ENCODE results near the gene SLC25A21.

Gene SLC25A21

GRCh38 chr14:36658123-36659009 lies 514.0 kb downstream of the SLC25A21 start:
- no peak for DNase-seq

DNA sequence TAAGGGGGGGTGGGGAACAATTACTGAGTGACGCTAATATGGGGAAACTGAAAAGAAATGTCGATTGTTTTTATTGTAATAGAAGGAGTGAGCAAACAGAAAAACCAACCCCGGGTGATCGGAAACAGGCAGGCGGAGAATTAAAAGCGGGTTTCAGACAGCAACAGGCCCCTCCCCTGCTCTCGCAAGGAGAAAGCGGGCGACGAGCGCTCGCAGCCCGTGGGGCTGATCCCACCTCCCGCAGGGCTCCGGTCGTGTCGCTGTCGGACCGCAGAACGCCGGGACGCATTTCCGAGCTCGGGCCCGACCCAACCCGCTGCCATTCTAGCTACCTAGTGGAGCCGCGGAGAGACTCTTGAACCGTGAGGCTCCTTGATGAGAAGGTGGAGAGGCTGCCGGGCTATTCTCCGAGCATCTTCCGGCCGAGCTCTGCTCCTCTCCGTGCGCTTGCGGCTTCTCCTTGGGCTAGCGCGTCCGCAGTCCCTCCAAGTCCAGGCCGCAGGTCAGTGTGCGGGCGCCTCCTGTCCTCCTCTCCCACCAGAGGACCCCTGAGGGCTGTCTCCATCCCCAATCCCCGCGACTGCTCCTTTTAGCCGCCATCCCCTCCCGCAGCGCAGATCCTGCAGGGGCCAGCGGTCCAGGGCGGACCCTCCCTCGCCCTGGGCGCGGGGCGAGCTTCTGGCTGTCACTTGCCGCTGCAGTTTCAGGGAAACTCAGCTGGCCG lies 514.8 kb downstream of the SLC25A21 start:
- DNase-seq: no peak

GRCh38 chr14:36656687-36657398 lies 515.6 kb downstream of the SLC25A21 start:
- no peak for DNase-seq

- DNase-seq: no peak
Observed at GRCh38 chr14:36655963-36656686, 516.3 kb downstream of the SLC25A21 start.

DNA sequence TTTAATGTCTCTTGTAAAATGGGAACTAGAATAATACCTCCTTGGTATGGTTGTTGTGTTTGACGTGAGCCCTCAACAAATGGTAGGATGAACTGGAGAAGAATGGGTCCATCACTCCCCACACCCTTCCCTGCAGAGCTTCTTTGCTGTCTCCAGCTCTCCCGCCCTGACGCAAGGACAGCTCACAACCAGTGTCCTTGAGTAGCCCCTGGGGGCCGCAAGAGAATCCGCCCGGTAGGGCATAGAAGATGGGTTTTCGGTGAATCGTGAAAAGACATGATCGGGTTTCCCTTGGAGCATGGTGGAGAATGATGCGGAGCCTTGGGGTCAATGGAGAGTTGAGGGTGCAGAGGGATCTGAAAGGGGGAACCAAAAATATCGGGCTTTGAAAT lies 516.8 kb downstream of the SLC25A21 start:
- no peak for DNase-seq

GRCh38 chr14:36654794-36655381 lies 517.5 kb downstream of the SLC25A21 start:
- no peak for DNase-seq

GRCh38 chr14:36653962-36654793 lies 518.2 kb downstream of the SLC25A21 start:
- DNase-seq: no peak

GRCh38 chr14:36653413-36653812 lies 519.0 kb downstream of the SLC25A21 start:
- no peak for DNase-seq

- no peak for DNase-seq
Observed at GRCh38 chr14:36652542-36653201, 519.7 kb downstream of the SLC25A21 start.

DNA sequence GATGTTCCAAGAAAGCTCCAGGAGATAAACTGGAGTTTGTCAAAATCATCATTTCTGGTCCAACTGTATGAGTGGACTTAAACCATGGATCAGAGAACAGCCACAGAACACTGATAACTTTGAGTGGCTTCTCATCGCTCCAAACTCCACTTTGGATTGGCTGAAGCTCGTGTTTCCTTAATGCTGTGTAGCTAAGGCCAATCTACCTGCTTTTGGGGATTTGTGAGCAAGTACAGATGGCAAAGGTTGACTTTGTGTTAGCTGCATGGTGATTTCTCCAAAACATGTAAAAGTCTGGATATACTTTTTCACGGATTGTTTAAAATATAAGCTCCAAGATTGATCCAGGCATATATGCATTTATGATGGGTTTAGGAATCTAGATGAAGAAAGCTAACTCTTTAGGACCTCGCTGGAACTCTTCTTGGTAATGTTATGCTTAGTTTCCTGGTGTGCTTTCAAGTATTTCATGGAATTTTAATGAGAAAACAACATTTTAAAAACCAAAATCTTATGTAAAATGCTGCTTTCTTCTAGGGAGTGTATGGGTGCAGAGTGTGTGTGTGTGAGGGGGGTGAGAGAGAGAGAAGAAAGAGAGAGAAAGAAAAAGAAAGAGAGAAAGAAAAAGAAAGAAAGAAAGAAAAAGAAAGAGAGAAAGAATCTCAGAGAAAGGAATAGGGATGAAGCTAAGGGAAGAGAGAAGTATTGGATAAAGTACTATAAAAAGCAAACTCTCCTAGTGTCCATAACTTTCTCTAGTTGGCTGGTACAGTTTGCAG lies 522.3 kb downstream of the SLC25A21 start:
- DNase-seq: no peak

- no peak for DNase-seq
Observed at GRCh38 chr14:36647824-36648753, 524.3 kb downstream of the SLC25A21 start.

- DNase-seq: no peak
Observed at GRCh38 chr14:36647417-36647823, 525.0 kb downstream of the SLC25A21 start.

DNA sequence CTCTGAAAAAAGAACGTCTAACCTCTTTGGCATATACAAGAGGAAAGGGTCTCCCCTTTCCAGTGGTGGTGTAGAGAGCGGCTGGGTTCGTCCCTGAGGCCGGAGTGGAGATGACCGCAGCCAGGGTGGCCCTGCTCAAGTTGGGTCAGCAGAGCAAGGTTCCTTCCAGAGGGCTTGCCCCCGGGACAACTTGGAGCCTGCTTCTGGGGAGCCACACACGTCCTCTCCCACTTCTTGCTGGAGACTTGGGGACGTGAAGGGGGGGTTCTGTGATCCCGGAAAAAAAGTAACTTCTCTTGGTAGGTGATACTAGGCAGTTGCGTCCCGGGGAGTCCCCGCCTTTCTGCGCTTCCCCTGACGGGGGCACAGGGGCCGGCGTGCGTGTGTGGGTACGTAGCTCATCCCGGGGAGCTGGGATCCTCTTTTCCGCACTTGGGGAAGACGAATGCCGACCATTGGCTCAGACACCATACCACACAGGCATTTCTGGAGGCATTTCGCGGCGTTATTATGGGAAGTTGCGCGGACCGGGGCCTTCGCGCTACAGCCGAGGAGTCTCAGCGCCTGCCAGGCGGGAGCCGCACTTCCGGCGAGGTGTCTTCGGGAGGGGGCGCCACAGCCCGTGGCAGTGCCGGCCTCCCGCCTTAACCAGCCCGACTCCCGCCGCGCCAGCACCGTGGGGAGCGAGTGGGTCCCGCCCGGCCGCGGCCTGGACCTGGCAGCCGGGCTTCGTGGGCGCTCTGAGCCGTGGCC lies 525.6 kb downstream of the SLC25A21 start:
- no peak for DNase-seq

DNA sequence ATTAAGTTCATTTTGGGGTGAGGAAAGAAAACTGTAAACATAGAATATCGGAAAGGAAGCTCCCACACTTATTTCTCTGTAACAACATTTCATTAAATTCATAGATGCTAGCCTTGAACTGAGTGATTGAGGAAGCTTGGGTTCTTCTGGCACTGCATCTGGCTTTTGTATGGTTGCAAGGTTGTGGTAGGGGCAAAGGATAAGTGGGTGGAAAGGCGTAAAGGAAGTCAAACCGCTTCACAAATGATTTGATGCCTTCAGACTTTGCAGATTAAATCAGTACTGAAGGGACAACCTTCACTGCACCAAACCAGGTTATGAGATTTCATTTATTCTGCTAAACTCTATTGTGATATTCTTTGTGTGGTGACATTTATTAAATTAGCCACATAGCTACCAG lies 538.8 kb downstream of the SLC25A21 start:
- DNase-seq: no peak
